ENCODE data around the gene TYROBP.

DNA sequence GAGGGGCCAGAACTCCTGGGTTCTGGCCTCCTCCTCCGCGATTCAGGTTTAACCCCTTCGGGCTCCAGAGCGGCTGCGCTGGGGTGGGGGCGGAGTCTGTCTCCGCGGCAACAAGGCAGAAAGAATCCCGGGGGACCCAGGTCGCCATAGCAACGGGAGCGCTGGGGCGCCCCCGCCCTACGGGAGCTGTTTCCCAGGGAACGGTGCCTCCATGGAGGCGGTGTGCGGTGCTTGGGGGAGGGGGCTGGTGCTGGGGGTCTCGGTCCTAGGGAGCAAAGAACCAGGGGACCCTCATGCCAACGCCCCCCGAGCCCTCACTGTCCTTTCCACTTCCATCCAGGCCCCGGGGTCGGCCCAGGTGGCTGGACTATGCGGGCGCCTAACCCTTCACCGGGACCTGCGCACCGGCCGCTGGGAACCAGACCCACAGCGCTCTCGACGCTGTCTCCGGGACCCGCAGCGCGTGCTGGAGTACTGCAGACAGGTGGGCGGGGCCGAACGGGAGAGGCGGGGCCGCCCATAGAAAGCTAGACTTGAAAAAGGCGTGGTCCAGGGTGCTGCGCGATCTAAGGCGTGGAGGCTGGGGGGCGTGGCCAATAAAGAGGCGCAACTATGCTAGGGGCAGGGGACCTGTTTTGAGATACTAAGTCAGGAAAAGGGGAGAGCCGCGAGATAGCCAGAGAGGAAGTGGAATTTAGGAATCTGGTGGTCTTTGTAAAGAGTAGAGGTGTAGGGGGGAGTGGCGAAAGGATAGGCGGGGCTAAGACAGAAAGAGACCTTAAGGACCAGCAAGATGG, 38.6 kb downstream of the TYROBP start:
- TF ChIP-seq RAD21 (IDR thresholded peaks at IDR 0.05) = no peak
- TF ChIP-seq, protein P1, sequence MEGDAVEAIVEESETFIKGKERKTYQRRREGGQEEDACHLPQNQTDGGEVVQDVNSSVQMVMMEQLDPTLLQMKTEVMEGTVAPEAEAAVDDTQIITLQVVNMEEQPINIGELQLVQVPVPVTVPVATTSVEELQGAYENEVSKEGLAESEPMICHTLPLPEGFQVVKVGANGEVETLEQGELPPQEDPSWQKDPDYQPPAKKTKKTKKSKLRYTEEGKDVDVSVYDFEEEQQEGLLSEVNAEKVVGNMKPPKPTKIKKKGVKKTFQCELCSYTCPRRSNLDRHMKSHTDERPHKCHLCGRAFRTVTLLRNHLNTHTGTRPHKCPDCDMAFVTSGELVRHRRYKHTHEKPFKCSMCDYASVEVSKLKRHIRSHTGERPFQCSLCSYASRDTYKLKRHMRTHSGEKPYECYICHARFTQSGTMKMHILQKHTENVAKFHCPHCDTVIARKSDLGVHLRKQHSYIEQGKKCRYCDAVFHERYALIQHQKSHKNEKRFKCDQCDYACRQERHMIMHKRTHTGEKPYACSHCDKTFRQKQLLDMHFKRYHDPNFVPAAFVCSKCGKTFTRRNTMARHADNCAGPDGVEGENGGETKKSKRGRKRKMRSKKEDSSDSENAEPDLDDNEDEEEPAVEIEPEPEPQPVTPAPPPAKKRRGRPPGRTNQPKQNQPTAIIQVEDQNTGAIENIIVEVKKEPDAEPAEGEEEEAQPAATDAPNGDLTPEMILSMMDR (IDR thresholded peaks at IDR 0.05; ENCODE audit: low read depth, low read length, missing input control) = no peak
- TF ChIP-seq, protein P2, sequence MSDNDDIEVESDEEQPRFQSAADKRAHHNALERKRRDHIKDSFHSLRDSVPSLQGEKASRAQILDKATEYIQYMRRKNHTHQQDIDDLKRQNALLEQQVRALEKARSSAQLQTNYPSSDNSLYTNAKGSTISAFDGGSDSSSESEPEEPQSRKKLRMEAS (IDR thresholded peaks at IDR 0.05) = no peak
- TF ChIP-seq EGR1 (IDR thresholded peaks at IDR 0.05; ENCODE audit: low read depth in 2 of 2) = no peak
- TF ChIP-seq, protein P3, sequence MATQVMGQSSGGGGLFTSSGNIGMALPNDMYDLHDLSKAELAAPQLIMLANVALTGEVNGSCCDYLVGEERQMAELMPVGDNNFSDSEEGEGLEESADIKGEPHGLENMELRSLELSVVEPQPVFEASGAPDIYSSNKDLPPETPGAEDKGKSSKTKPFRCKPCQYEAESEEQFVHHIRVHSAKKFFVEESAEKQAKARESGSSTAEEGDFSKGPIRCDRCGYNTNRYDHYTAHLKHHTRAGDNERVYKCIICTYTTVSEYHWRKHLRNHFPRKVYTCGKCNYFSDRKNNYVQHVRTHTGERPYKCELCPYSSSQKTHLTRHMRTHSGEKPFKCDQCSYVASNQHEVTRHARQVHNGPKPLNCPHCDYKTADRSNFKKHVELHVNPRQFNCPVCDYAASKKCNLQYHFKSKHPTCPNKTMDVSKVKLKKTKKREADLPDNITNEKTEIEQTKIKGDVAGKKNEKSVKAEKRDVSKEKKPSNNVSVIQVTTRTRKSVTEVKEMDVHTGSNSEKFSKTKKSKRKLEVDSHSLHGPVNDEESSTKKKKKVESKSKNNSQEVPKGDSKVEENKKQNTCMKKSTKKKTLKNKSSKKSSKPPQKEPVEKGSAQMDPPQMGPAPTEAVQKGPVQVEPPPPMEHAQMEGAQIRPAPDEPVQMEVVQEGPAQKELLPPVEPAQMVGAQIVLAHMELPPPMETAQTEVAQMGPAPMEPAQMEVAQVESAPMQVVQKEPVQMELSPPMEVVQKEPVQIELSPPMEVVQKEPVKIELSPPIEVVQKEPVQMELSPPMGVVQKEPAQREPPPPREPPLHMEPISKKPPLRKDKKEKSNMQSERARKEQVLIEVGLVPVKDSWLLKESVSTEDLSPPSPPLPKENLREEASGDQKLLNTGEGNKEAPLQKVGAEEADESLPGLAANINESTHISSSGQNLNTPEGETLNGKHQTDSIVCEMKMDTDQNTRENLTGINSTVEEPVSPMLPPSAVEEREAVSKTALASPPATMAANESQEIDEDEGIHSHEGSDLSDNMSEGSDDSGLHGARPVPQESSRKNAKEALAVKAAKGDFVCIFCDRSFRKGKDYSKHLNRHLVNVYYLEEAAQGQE (IDR thresholded peaks at IDR 0.05) = no peak
- TF ChIP-seq JUND (IDR thresholded peaks at IDR 0.05) = no peak
- TF ChIP-seq GABPA (IDR thresholded peaks at IDR 0.05 in 1 of 2, conservative IDR thresholded peaks at IDR 0.05 in 1 of 2) = no peak
